Body of pancreas (tissue), 4 donors: ENCODE data around the gene UNC5A. TPM values are rescaled to one million over a fixed set of nuclear protein-coding genes. Genes with fewer than 3 reads are reported as not detected.

Source experiments
- ATAC-seq: fragments of 150-250 bp; one replicate; pipeline ENCODE4 v1.9.1; 2016
- DNase-seq, 4 donors: peaks; one replicate each; pipeline ENCODE4 v3.0.0-alpha.2; 2019
- H3K27ac ChIP-seq, 4 donors: fragments of 200-600 bp; sonication (generic); 1 replicate in 3 of 4; 2 replicates in 1 of 4; pipeline versions ENCODE4 v1.5.1 to v1.6.1; 2016 to 2019; ENCODE audit warnings: mild to moderate bottlenecking in 1 of 4, mixed read lengths in 1 of 4, moderate library complexity in 1 of 4
- H3K27me3 ChIP-seq, 2 donors: fragments of 200-600 bp; sonication (generic); one replicate each; pipeline ENCODE4 v1.6.0; 2016; ENCODE audit warnings: mild to moderate bottlenecking in 1 of 2
- H3K36me3 ChIP-seq, 2 donors: fragments of 200-600 bp; sonication (generic); replicated peaks in 1 of 2; 2 replicates each; pipeline ENCODE4 v1.5.1; 2016; ENCODE audit warnings: low read depth in 2 of 2; ENCODE audit not compliant: insufficient read depth in 1 of 2
- H3K4me1 ChIP-seq: fragments of 200-600 bp; sonication (generic); one replicate; pipeline ENCODE4 v1.6.0; 2016
- H3K4me3 ChIP-seq, 2 donors: fragments of 200-600 bp; sonication (generic); 1 replicate in 1 of 2; 2 replicates in 1 of 2; pipeline ENCODE4 v1.5.1; 2016 to 2019
- H3K9me3 ChIP-seq, 3 donors: fragments of 200-600 bp; sonication (generic); 1 replicate in 2 of 3; 2 replicates in 1 of 3; pipeline ENCODE4 v1.5.1; 2016
- POLR2A ChIP-seq, 3 donors: fragments of 450-650 bp; IDR thresholded peaks; one replicate each; pipeline ENCODE4 v1.6.1; 2016; ENCODE audit warnings: antibody characterized with exemption in 3 of 3, mild to moderate bottlenecking in 2 of 3
- WGBS, 2 donors: methylation state at CpG; one replicate each; pipeline ENCODE4 v1.1.5; 2017; 5-methylcytosine and 5-hydroxymethylcytosine counted together
- intact Hi-C: fragments of 100-400 bp; cut with DNase I; formaldehyde crosslinking; loops from one replicate; pipeline ENCODE4 v1.15.1; 2023
- total RNA-seq, 2 donors: library from RNA; depleted of rRNA; stranded (reverse); fragments of >200 nt; gene quantifications; one replicate each; pipeline ENCODE4 v1.1.0, GENCODE V29; 2016
- TF ChIP-seq, protein P1 (sequence below), 7 experiments: fragments of 450-650 bp in 4 of 7; fragments of 200-600 bp in 3 of 7; sonication (generic) in 3 of 7; IDR thresholded peaks; one replicate each; pipeline ENCODE4 v1.5.1; 2016 to 2019; ENCODE audit warnings: antibody characterized with exemption in 7 of 7

Gene UNC5A
- total RNA-seq, 2 donors from 2014 or later: 0.52 to 0.66 TPM

DNA sequence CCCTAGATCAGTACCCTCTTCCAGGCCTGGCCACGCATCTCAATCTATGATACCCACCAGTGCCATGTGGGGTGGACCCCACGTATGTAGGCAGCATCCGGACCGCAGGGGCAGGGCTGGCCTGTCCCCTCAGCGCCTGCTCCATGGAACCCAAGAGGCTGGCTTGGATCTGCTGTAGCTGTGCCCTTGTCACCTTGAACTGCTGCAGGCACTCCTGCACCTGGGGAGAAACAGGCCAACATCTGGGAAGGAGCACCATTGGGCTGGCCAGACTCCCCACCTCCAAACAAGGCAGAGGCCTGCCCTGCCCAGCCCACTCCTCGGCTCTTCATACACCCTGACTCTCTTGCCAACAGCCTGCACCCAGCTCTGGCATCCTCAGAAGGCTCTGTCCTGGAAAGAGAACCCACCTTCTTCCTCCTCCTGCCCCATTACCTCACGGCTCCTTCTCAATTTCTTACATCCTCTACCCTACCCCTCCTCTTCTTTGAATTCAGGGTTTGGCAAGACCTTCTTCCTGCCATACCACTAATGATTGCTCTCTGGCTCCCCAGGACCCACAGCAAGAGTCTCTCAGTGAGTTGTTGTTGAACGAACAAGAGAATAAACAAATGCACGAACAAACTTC lies 81.1 kb downstream of the UNC5A start:
- Histone ChIP-seq H3K36me3 (no peaks in the 10 kb centered on the region), H3K27ac (no peak overlapping the region), H3K4me1 (no peaks in the 10 kb centered on the region), H3K27me3 (no peaks in the 10 kb centered on the region), H3K4me3 (no peak overlapping the region), H3K9me3 (no peaks in the 10 kb centered on the region)
- ATAC-seq (no peak), DNase-seq (no peak)
- TF ChIP-seq, protein P1, sequence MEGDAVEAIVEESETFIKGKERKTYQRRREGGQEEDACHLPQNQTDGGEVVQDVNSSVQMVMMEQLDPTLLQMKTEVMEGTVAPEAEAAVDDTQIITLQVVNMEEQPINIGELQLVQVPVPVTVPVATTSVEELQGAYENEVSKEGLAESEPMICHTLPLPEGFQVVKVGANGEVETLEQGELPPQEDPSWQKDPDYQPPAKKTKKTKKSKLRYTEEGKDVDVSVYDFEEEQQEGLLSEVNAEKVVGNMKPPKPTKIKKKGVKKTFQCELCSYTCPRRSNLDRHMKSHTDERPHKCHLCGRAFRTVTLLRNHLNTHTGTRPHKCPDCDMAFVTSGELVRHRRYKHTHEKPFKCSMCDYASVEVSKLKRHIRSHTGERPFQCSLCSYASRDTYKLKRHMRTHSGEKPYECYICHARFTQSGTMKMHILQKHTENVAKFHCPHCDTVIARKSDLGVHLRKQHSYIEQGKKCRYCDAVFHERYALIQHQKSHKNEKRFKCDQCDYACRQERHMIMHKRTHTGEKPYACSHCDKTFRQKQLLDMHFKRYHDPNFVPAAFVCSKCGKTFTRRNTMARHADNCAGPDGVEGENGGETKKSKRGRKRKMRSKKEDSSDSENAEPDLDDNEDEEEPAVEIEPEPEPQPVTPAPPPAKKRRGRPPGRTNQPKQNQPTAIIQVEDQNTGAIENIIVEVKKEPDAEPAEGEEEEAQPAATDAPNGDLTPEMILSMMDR (IDR thresholded peaks at IDR 0.05): no peak
- no peak for TF ChIP-seq POLR2A (IDR thresholded peaks at IDR 0.05)
- intact Hi-C loops: no loop called here
- WGBS, 2 donors: 79 to 82% methylated on average over 6 to 9 of the region's 9 CpGs

DNA sequence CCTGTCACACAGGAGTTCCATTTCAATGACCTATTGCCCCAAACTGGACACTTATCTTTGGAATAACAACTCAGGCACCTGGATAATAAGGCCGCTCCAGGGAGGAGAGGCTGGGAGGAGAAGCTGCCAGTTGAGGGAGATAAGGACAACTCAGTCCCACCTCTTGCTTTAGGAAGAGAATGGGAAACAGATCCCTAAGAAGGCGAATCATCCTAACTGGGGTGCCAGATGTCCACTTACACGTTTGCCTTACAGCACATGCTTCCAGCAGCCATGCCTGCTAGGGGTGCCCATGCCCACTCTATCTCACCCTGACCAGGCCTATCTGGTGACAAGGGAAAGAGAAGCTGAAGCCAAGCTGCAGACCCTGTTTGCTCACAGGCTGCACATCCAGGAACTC lies 82.3 kb downstream of the UNC5A start:
- H3K27ac ChIP-seq: no peak overlapping the region
- H3K9me3 ChIP-seq: no peaks in the 10 kb centered on the region
- TF ChIP-seq POLR2A (IDR thresholded peaks at IDR 0.05): no peak
- TF ChIP-seq, protein P1 (IDR thresholded peaks at IDR 0.05): no peak
- H3K4me1 ChIP-seq: no peaks in the 10 kb centered on the region
- no peaks in the 10 kb centered on the region for H3K36me3 ChIP-seq
- ATAC-seq: no peak
- intact Hi-C loops: no loop called here
- 53 to 66% methylated on average over 3 of the region's 3 CpGs for WGBS, 2 donors
- no peak overlapping the region for H3K4me3 ChIP-seq
- DNase-seq: no peak
- H3K27me3 ChIP-seq: no peaks in the 10 kb centered on the region

DNA sequence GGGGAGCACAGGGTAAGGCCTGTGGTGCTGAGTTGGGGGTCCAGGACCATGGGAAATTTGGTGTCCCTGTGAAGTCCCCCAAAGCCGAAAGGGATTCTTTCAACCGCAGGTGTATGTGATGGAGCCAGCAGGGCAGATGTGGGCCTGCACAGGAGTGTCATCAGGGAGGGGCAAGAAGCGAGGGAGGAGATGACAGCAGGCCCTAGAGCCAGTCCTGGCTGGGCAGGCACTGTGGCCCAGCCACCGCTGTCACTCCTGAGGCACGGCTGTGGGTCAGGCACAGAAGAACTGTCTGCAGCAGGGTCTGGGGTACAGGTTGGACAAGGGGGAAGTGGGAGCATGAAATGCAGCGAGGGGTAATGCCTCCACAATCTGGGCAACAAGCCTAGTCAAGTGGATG lies 83.9 kb downstream of the UNC5A start:
- no peak overlapping the region for H3K27ac ChIP-seq
- no peaks in the 10 kb centered on the region for H3K27me3 ChIP-seq
- no peak overlapping the region for H3K4me3 ChIP-seq
- 82 to 96% methylated on average over 5 to 6 of the region's 6 CpGs for WGBS, 2 donors
- no peak for TF ChIP-seq POLR2A (IDR thresholded peaks at IDR 0.05)
- TF ChIP-seq, protein P1 (IDR thresholded peaks at IDR 0.05): no peak
- DNase-seq (no peak), ATAC-seq (no peak)
- H3K36me3 ChIP-seq: no peaks in the 10 kb centered on the region
- H3K4me1 ChIP-seq: no peaks in the 10 kb centered on the region
- H3K9me3 ChIP-seq: no peaks in the 10 kb centered on the region
- intact Hi-C loops: no loop called here

DNA sequence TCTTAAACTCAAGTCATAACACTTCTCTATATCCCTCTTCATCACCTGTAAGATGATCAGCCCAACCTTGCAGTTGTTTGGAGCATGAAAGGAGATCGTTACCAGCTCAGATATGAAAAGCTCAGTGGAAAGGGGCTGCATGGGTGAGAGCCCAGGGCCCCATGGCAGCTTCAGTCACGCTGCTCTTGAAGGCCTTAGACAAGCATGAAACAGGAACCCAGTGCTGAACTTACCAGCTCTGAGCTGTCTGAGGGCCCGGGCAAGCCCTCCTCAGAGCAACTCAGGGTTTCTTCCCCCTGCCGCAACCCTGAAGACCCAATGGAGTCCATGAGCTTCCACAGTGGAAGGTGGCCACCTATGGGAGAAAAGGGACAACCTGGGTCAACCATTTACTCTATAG lies 85.5 kb downstream of the UNC5A start:
- Histone ChIP-seq H3K27me3 (no peaks in the 10 kb centered on the region), H3K27ac (no peak overlapping the region), H3K4me1 (no peaks in the 10 kb centered on the region), H3K4me3 (no peak overlapping the region), H3K36me3 (no peaks in the 10 kb centered on the region), H3K9me3 (no peaks in the 10 kb centered on the region)
- intact Hi-C loops: no loop called here
- TF ChIP-seq, protein P1 (IDR thresholded peaks at IDR 0.05): no peak
- TF ChIP-seq POLR2A (IDR thresholded peaks at IDR 0.05): no peak
- DNase-seq (no peak), ATAC-seq (no peak)
- 85 to 88% methylated on average over 4 of the region's 4 CpGs for WGBS, 2 donors

DNA sequence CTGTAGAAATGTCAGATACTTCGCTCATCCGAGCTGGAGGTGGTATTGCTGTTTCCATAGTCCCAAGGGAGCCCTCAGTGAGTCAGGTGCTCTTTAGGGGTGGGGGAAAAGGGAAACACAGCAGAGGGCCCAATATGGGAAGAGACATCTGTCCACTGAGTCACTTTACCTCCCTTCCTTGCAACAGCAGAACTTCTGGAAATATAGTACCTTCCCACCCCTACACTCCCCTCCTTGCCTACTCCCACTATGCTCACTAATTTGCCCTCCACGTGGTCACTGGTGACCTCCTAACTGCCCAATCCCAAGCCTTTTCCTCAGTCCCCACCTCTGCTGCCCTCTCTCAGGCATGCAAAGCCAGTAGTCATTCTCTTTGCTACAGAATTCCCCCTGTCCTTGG lies 86.9 kb downstream of the UNC5A start:
- no peaks in the 10 kb centered on the region for H3K36me3 ChIP-seq
- no peak for ATAC-seq
- H3K27ac ChIP-seq: no peak overlapping the region
- H3K9me3 ChIP-seq: no peaks in the 10 kb centered on the region
- no peak overlapping the region for H3K4me3 ChIP-seq
- H3K27me3 ChIP-seq: no peaks in the 10 kb centered on the region
- DNase-seq: no peak
- no peak for TF ChIP-seq POLR2A (IDR thresholded peaks at IDR 0.05)
- TF ChIP-seq, protein P1 (IDR thresholded peaks at IDR 0.05): no peak
- no peaks in the 10 kb centered on the region for H3K4me1 ChIP-seq
- 48 to 52% methylated on average over 3 of the region's 3 CpGs for WGBS, 2 donors
- intact Hi-C loops: no loop called here
